Pons (tissue), 1 donor: ENCODE data around the gene PRR16.

Source experiments
- DNase-seq: peaks from one replicate; pipeline ENCODE4 v3.0.0-alpha.2; 2016; ENCODE audit warnings: low spot score

PRR16 gene

GRCh38 chr5:120463006-120463680, 957 bp upstream of the PRR16 start:
- peak; percentile 20 for DNase-seq

- peak; percentile 14 for DNase-seq
Measured at GRCh38 chr5:120464627-120465435, 731 bp downstream of the PRR16 start.

DNA sequence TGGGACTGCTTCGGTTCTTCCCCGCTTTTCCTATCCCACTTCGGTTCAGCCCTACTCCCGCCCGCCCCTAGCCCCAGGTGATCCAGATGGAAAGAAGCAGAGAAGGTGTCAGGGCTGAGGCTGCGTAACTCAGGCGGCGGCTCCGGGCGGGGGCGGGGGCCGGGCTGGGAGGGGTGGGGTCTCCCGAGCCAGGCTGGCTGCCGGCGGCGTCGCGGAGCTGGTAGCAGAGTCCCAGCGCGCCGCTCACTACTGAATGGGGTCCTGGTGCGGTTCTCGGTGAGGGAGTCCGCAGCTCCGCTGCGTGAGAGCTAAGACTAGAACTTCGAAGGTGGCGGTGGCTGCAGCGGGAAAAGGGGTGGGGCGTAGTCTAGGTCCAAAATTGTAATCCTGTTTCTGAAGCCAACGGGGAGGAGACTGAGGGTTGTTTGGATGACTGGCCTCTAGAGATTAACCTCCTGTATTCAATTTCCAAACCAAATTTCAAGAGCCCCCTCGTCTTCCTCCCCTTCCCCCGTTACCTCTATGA, 1.4 kb downstream of the PRR16 start:
- no peak for DNase-seq

GRCh38 chr5:120466341-120467006, 2.4 kb downstream of the PRR16 start:
- DNase-seq, result no peak

- DNase-seq, result no peak
Measured at GRCh38 chr5:120471971-120472370, 7.9 kb downstream of the PRR16 start.

- no peak for DNase-seq
Measured at GRCh38 chr5:120472911-120473310, 8.8 kb downstream of the PRR16 start.

GRCh38 chr5:120473332-120473731, 9.2 kb downstream of the PRR16 start:
- no peak for DNase-seq

GRCh38 chr5:120476063-120476462, 12.0 kb downstream of the PRR16 start:
- no peak for DNase-seq

DNA sequence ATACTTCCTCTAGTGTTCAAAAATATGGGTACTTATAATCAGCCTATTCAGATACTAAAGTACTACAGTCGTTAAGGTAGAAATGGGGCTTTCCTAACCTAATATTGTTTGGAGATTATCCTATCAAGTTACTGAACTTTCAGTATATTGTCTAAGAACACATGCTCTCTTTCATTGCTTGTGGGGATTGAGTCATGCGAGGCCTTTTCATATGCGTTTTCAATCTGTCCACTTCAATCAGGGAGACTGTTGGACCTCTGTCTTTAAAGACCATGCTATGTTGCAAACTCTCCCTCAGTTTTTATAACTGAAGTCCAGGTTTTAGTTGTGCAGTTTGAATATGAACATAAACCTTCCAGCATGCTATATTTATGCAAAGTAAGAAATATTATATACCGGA, 15.0 kb downstream of the PRR16 start:
- DNase-seq, result no peak

GRCh38 chr5:120499876-120500563, 35.9 kb downstream of the PRR16 start:
- DNase-seq, result no peak

DNA sequence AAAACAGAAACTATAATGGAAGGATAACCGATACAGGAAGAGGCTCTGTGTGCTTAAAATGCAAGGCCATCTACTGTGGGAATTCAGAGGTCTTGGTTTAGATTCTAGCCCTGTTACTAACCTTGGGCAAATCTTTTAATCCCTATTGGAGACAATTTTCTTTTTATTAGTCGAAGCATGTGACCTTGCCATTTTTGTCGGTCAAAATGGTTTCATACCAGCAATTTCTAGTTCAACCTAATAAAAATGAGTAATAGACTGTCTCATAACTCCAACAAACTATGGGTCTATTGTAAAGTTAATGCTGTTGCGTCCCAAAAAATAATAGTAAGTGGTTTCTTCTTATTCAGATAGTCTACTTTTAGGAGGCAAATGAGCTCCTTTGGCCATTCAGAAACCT, 38.4 kb downstream of the PRR16 start:
- DNase-seq, result no peak

DNA sequence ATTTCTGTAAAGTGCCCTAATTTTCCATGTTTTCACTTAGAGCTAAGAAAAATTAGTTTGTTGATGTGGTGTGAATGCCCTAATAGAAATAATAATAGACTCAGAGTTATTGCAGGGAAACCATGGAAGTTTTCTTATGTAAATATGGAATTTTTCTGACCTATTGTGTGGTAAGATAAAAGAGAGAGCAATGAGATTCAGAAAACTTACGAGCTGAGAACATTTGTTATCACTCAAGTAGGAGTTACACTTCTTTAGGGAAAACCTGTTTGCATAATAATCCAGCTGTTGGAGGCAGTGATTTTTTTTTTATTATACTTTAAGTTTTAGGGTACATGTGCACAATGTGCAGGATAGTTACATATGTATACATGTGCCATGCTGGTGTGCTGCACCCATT, 39.2 kb downstream of the PRR16 start:
- DNase-seq, result no peak

- no peak for DNase-seq
Measured at GRCh38 chr5:120504057-120504456, 40.0 kb downstream of the PRR16 start.

DNA sequence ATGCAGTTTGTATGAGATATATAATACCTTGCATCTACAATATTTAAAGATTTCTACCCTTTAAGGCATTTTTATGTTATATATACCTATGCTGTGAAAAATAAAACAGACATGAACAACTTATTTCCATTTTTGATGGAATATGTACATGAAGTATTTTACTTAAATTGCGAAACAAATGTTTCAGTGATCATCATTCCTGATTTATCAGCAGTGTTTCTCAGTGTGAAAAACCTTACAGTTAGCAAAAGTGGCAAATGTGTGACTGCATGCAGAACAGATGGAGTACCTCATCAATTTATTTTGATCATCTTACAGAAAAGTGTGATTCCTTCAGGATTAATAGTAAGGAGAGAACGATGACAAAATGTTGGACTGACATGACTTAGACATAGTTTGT, 43.1 kb downstream of the PRR16 start:
- DNase-seq, result no peak

DNA sequence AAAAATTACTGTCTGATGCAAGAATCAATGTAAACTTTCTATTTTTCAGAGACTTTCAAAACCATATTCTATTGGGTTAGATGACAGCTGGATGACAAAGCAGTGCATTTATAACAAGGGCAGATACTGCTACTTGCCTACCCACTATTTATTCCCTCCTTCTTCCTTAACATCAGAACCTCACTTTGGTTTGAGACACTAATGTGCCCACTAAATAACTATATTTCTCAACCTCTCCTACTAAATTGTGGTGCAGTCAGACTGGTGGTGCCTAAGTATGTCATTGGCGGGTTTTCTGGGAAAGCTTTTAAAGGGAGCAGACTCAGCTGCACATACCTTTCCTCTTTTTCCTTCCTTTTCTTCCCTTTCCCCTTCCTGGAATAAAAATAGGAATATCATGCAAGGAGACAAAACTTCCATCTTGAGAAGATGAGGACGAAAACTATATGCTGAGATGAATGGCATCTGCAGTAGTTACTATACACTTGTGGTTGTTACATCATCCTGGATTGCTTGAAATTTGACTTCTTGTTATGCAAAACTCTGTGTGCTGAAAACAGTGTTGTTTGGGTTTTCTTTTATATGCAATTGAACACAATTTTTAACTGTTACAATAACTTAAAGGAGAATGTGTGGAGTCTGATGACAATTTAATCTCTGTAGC, 43.8 kb downstream of the PRR16 start:
- no peak for DNase-seq

DNA sequence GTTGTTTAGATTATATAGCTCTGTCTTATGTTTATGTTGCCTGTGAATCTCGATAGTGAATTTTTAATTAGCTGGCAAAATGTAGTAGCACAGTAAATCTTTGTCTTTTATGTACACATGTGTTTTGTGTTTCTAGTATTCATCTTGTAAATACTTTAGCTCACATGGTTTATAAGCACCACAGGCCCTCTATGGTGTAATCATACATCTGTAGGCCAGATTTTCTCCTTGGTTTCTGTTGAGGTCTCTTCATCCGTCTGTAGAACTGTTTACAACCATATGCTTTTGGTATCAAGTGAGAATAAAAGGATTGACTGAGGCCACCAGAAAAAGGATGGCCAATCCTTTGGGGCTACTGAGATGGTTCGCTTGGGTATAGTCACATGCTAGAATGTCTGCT, 45.0 kb downstream of the PRR16 start:
- DNase-seq, result no peak

- no peak for DNase-seq
Measured at GRCh38 chr5:120510098-120510637, 46.1 kb downstream of the PRR16 start.

- DNase-seq, result no peak
Measured at GRCh38 chr5:120510994-120511686, 47.0 kb downstream of the PRR16 start.

DNA sequence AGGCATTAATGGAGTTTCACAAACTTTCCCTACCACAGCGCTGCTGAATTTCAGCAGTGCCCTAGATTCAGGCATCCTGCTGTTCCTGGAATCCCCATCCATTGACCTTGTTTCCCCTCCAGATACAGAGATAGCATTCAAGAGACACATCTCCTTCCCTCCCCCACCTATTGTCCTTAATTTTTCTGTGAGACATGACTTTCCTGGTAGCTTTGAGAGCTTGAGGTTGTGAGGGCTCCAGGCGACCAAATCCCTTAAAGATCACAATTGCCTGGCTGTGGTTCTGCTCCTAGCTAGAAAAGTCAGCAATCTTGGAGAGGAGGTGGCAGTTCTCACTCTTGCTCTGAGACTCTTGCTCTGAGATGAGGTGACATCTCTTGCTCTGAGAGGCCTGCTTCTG, 48.0 kb downstream of the PRR16 start:
- DNase-seq, result no peak

GRCh38 chr5:120512791-120513650, 48.9 kb downstream of the PRR16 start:
- DNase-seq, result no peak
